NB4 (cell line): ENCODE results near the gene GPRIN3.

Experiments used
- CTCF ChIP-seq: IDR thresholded peaks from one replicate; pipeline ENCODE4 v1.5.1; 2012; ENCODE audit warnings: low read depth, low read length
- POLR2A ChIP-seq: IDR thresholded peaks from 2 replicates; pipeline ENCODE4 v1.6.1; 2011; ENCODE audit warnings: mild to moderate bottlenecking; ENCODE audit not compliant: insufficient read length; ENCODE audit errors: extremely low read depth

GRCh38 chr4:89300060-89300459, 7.5 kb downstream of the GPRIN3 start:
- TF ChIP-seq CTCF (no peak), POLR2A (no peak)
